Measurements from ENCODE around the gene ROBO1. TPM values are rescaled to one million over a fixed set of nuclear protein-coding genes. Genes with fewer than 3 reads are reported as not detected.

ROBO1 gene
- total and polyA plus RNA-seq, 2 of the 13 experiments (the other 11 are each of a cell fraction or from before 2014, with no cell fraction given): 52.2 to 71.0 TPM

GRCh38 chr3:78887547-78888011 is 880.2 kb downstream of the ROBO1 start:
- no peak overlapping the region for H2AFZ ChIP-seq (ENCODE audit: low read length)
- no peaks in the 10 kb centered on the region for H3K36me3 ChIP-seq (replicated peaks in 1 of 2; ENCODE audit: control insufficient read depth in 1 of 2, insufficient read depth in 2 of 2, low read length in 2 of 2)
- no peaks in the 10 kb centered on the region; the same call in 1 of the 2 replicates for H4K20me1 ChIP-seq (ENCODE audit: insufficient read depth, low read length)
- H3K4me2 ChIP-seq (ENCODE audit: low read depth, low read length): no peak overlapping the region
- FAIRE-seq (no peak), DNase-seq (ENCODE audit: low spot score) (no peak), ATAC-seq (no peak)
- in situ Hi-C loops (cut with HindIII; ENCODE audit: extremely low pct_ligation_motif_present, low pct_unique_long_range_greater_than_20kb) (no loop called here), intact Hi-C loops (cut with micrococcal nuclease; ENCODE audit: unreplicated experiment) (no loop called here)
- H3K79me2 ChIP-seq (ENCODE audit: insufficient read depth, low read length): peaks cover 56% of the 10 kb centered on the region
- H3K9ac ChIP-seq (ENCODE audit: insufficient read depth, low read depth, low read length): no peak overlapping the region
- H3K27ac ChIP-seq (ENCODE audit: extremely low read length, insufficient read depth, low read length): no peak overlapping the region
- H3K27me3 ChIP-seq (ENCODE audit: control insufficient read depth in 1 of 2, insufficient read depth in 2 of 2, low read length in 2 of 2): no peaks in the 10 kb centered on the region
- H3K4me1 ChIP-seq (ENCODE audit: insufficient read depth, low read length): peaks cover 50% of the 10 kb centered on the region
- BruUV-seq (replicated peaks): no TSS peak
- TF ChIP-seq CEBPB (IDR thresholded peaks at IDR 0.05; ENCODE audit: borderline replicate concordance, low read depth, low read length) (peak; percentile 27; the same call in 1 of the 2 replicates), SOX13 (IDR thresholded peaks at IDR 0.05) (no peak), SOX13 (CRISPR knock-in tag; conservative IDR thresholded peaks at IDR 0.05 in 1 of 2, IDR thresholded peaks at IDR 0.05 in 1 of 2) (no peak), ZNF777 (CRISPR knock-in tag; IDR thresholded peaks at IDR 0.05) (no peak), ZNF878 (CRISPR knock-in tag; IDR thresholded peaks at IDR 0.05) (no peak), ELK4 (CRISPR knock-in tag; IDR thresholded peaks at IDR 0.05; ENCODE audit: borderline replicate concordance) (no peak), SMARCE1 (IDR thresholded peaks at IDR 0.05; ENCODE audit: borderline replicate concordance) (no peak), ZNF816 (CRISPR knock-in tag; IDR thresholded peaks at IDR 0.05; ENCODE audit: borderline replicate concordance) (no peak)
- 92% methylated on average over 1 of the region's 1 CpG for WGBS (ENCODE audit: low lambda C conversion rate)
- ChIA-PET POLR2A (no interaction called here), CTCF (ENCODE audit: low intra/inter-chr PET ratio, low total read pairs) (no interaction called here)
- no peak overlapping the region for H3K4me3 ChIP-seq (replicated peaks in 1 of 3; ENCODE audit: insufficient read depth in 1 of 3, low read depth in 2 of 3, low read length in 3 of 3)
- no peaks in the 10 kb centered on the region for H3K9me3 ChIP-seq (ENCODE audit: low read length)

GRCh38 chr3:78887029-78887428 is 880.8 kb downstream of the ROBO1 start:
- POLR2A ChIA-PET: no interaction called here
- H4K20me1 ChIP-seq (ENCODE audit: insufficient read depth, low read length): no peaks in the 10 kb centered on the region; the same call in 1 of the 2 replicates
- no peak overlapping the region for H2AFZ ChIP-seq (ENCODE audit: low read length)
- H3K9me3 ChIP-seq (ENCODE audit: low read length): no peaks in the 10 kb centered on the region
- WGBS (ENCODE audit: low lambda C conversion rate): 88% methylated on average over 1 of the region's 1 CpG
- FAIRE-seq (no peak), DNase-seq (ENCODE audit: low spot score) (no peak), ATAC-seq (no peak)
- H3K27ac ChIP-seq (ENCODE audit: extremely low read length, insufficient read depth, low read length): no peak overlapping the region
- peaks cover 58% of the 10 kb centered on the region for H3K79me2 ChIP-seq (ENCODE audit: insufficient read depth, low read length)
- no peaks in the 10 kb centered on the region for H3K36me3 ChIP-seq (replicated peaks in 1 of 2; ENCODE audit: control insufficient read depth in 1 of 2, insufficient read depth in 2 of 2, low read length in 2 of 2)
- CTCF ChIA-PET (ENCODE audit: low intra/inter-chr PET ratio, low total read pairs): no interaction called here
- no peak overlapping the region for H3K9ac ChIP-seq (ENCODE audit: insufficient read depth, low read depth, low read length)
- in situ Hi-C loops (cut with HindIII; ENCODE audit: extremely low pct_ligation_motif_present, low pct_unique_long_range_greater_than_20kb): no loop called here
- BruUV-seq (replicated peaks): no TSS peak
- no peak overlapping the region for H3K4me3 ChIP-seq (replicated peaks in 1 of 3; ENCODE audit: insufficient read depth in 1 of 3, low read depth in 2 of 3, low read length in 3 of 3)
- intact Hi-C loops (cut with micrococcal nuclease; ENCODE audit: unreplicated experiment): no loop called here
- no peaks in the 10 kb centered on the region for H3K27me3 ChIP-seq (ENCODE audit: control insufficient read depth in 1 of 2, insufficient read depth in 2 of 2, low read length in 2 of 2)
- H3K4me2 ChIP-seq (ENCODE audit: low read depth, low read length): no peak overlapping the region
- no peak for TF ChIP-seq MXI1 (IDR thresholded peaks at IDR 0.05; ENCODE audit: borderline replicate concordance, low read depth, low read length)
- 0 out of 2 replicates have a peak, but pooled peaks have one; percentile 28 for TF ChIP-seq FOSL2 (CRISPR knock-in tag; IDR thresholded peaks at IDR 0.05)
- H3K4me1 ChIP-seq (ENCODE audit: insufficient read depth, low read length): peaks cover 50% of the 10 kb centered on the region
